ENCODE data around the gene RFTN1. TPM values are rescaled to one million over a fixed set of nuclear protein-coding genes. Genes with fewer than 3 reads are reported as not detected.

RFTN1 gene
- total and polyA plus RNA-seq, 9 of the 15 experiments (the other 6 are each of a cell fraction or from before 2014, with no cell fraction given) = 0.08 to 0.51 (median 0.11) TPM; not detected in 6

DNA sequence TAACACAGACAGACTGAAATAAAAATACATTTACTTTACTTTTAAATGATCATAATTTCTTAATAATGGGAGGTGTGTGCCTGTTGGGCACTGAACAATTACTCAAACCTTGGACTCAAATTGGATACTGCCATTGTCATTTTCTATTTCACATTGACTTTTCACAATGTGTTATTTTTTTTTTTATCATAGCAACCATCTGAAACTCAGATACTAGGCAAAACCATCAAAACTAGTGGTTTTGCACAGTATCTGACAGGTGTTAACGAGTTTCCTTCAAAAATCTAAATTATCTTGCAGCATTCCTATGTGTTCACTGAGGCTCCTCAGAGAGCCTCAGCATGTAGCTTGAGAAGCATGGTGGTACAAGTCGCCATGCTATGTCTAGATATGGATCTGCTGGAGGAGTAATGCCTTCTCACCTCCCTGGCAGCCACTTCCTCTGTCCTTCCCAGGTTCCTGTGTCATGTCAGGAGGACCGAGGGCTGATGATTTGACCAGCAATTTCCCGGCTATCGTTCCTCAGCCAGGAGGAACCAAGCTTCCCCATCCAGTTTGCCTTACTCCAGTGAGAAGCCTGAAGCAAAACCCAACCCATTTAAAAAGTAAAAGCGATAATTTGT, 29.9 kb upstream of the RFTN1 start:
- ATAC-seq (0 out of 3 replicates have a peak, but pooled peaks have one; percentile 9), FAIRE-seq (no peak), DNase-seq (ENCODE audit: extremely low read depth in 1 of 4, low spot score in 3 of 4) (no peak)
- Histone ChIP-seq H3K79me2 (ENCODE audit: control insufficient read depth, insufficient read depth, low read length) (no peaks in the 10 kb centered on the region), H3K4me1 (replicated peaks in 1 of 2; ENCODE audit: control insufficient read depth in 2 of 2, insufficient read depth in 2 of 2, low read length in 2 of 2) (peaks cover 4 to 27% of the 10 kb centered on the region in 2 experiments; a peak in 4 of 5 replicates), H3K9ac (ENCODE audit: insufficient read depth in 1 of 2, low read depth in 2 of 2, low read length in 2 of 2) (no peak overlapping the region), H4K20me1 (replicated peaks; ENCODE audit: control insufficient read depth, insufficient read depth, low read length) (no peaks in the 10 kb centered on the region), H2AFZ (ENCODE audit: low read depth, low read length) (peak overlapping the region; percentile 60), H3K36me3 (ENCODE audit: control insufficient read depth, insufficient read depth, low read length) (no peaks in the 10 kb centered on the region), H3K9me1 (ENCODE audit: control insufficient read depth, insufficient read depth, low read length) (no peaks in the 10 kb centered on the region), H3K4me3 (no peak overlapping the region), H3K27ac (ENCODE audit: extremely low read depth, low read depth, low read length) (no peak overlapping the region), H3K4me2 (ENCODE audit: insufficient read depth, low read length) (no peak overlapping the region), H3K9me3 (replicated peaks; ENCODE audit: control insufficient read depth, insufficient read depth, low read depth, low read length) (no peaks in the 10 kb centered on the region), H3K27me3 (ENCODE audit: control insufficient read depth in 2 of 2, insufficient read depth in 2 of 2, low read length in 2 of 2) (peaks cover 2 to 10% of the 10 kb centered on the region in 2 experiments; a peak in 3 of 5 replicates)
- 9% methylated on average over 6 of the region's 6 CpGs for WGBS (ENCODE audit: insufficient coverage, low coverage, missing lambda C conversion rate)
- in situ Hi-C loops (cut with MboI) (loop anchor here (25.0 kb wide), 2 partner anchors 906 to 1331 kb away; partner anchors contain the start of gene CAPN7), intact Hi-C loops (cut with micrococcal nuclease) (loop anchor here (10.0 kb wide), 1 partner anchor 909 kb away; no protein-coding TSS in a partner anchor)
- POLR2A ChIA-PET = no interaction called here
- BruUV-seq (replicated peaks) = no TSS peak
- CTCF ChIA-PET (ENCODE audit: low intra/inter-chr PET ratio) = interaction anchor here (0.7 kb wide), 1 partner anchor 9 kb away, joined by 4 read pairs; no protein-coding TSS in a partner anchor
- TF ChIP-seq ZNF639 (CRISPR knock-in tag; conservative IDR thresholded peaks at IDR 0.05 in 1 of 2, IDR thresholded peaks at IDR 0.05 in 1 of 2) (no peak), TFAM (CRISPR knock-in tag; conservative IDR thresholded peaks at IDR 0.05) (no peak), SMAD1 (IDR thresholded peaks at IDR 0.05; ENCODE audit: low read depth, low read length, partially characterized antibody) (no peak), ATF4 (CRISPR knock-in tag; IDR thresholded peaks at IDR 0.05) (no peak), RNF2 (IDR thresholded peaks at IDR 0.05) (0 out of 2 replicates have a peak, but pooled peaks have one; percentile 13), ZNF398 (CRISPR knock-in tag; IDR thresholded peaks at IDR 0.05) (no peak), EP400 (IDR thresholded peaks at IDR 0.05) (no peak), ZNF174 (CRISPR knock-in tag; IDR thresholded peaks at IDR 0.05) (no peak), THRAP3 (IDR thresholded peaks at IDR 0.05; ENCODE audit: borderline replicate concordance) (no peak), RFX5 (IDR thresholded peaks at IDR 0.05; ENCODE audit: low read depth, low read length) (no peak), CBX1 (IDR thresholded peaks at IDR 0.05; ENCODE audit: low read depth) (no peak), ZNF23 (CRISPR knock-in tag; IDR thresholded peaks at IDR 0.05) (no peak), SRF (CRISPR knock-in tag; IDR thresholded peaks at IDR 0.05) (peak in 1 of 2 experiments; percentile 67; a peak in 1 of 4 replicates), L3MBTL2 (IDR thresholded peaks at IDR 0.05) (peak; percentile 47), ZC3H4 (CRISPR knock-in tag; IDR thresholded peaks at IDR 0.05; ENCODE audit: borderline replicate concordance) (no peak), SPI1 (IDR thresholded peaks at IDR 0.05; ENCODE audit: borderline replicate concordance, low read depth, low read length) (peak; percentile 92)
- TF ChIP-seq, protein P1, sequence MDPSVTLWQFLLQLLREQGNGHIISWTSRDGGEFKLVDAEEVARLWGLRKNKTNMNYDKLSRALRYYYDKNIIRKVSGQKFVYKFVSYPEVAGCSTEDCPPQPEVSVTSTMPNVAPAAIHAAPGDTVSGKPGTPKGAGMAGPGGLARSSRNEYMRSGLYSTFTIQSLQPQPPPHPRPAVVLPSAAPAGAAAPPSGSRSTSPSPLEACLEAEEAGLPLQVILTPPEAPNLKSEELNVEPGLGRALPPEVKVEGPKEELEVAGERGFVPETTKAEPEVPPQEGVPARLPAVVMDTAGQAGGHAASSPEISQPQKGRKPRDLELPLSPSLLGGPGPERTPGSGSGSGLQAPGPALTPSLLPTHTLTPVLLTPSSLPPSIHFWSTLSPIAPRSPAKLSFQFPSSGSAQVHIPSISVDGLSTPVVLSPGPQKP (CRISPR knock-in tag; IDR thresholded peaks at IDR 0.05) = no peak
